Naive thymus-derived CD4-positive, alpha-beta T cell (primary cell): ENCODE data around the gene WIZ. TPM values are rescaled to one million over a fixed set of nuclear protein-coding genes. Genes with fewer than 3 reads are reported as not detected.

Source experiments
- ATAC-seq: fragments of 150-1000 bp; cut with Tn5 transposase; 2 replicates; pipeline ENCODE4 v1.10.0; 2021; ENCODE audit warnings: mild to moderate bottlenecking, moderate library complexity
- CTCF ChIA-PET: fragments of 350-600 bp; sonication (Branson Sonifier 250); formaldehyde crosslinking; loops from one replicate; lab custom pipeline; 2021; ENCODE audit warnings: antibody characterized with exemption; lab: Charles Lee
- POLR2A ChIA-PET: fragments of 350-600 bp; sonication (Branson Sonifier 250); formaldehyde crosslinking; loops from one replicate; lab custom pipeline; 2021; ENCODE audit warnings: antibody characterized with exemption, inconsistent platforms; lab: Charles Lee
- DNase-seq, 9 donors: peaks; one replicate each; pipeline versions ENCODE4 v3.0.0 to v3.0.0-alpha.2; 2020 to 2022; ENCODE audit warnings: mixed read lengths in 1 of 9
- H3K27ac ChIP-seq: one replicate; pipeline ENCODE4 v1.7.0; 2013; ENCODE audit warnings: mild to moderate bottlenecking, low read depth, low read length, moderate library complexity
- H3K27me3 ChIP-seq, 2 donors: one replicate each; pipeline ENCODE4 v1.7.0; 2013; ENCODE audit warnings: low read length in 2 of 2, mild to moderate bottlenecking in 2 of 2, moderate library complexity in 2 of 2; ENCODE audit not compliant: control insufficient read depth in 2 of 2, insufficient read depth in 2 of 2
- H3K36me3 ChIP-seq, 3 experiments: 1 replicate in 2 of 3; 2 replicates in 1 of 3; pipeline ENCODE4 v1.7.0; 2013; ENCODE audit warnings: low read length in 3 of 3, mild to moderate bottlenecking in 3 of 3, moderate library complexity in 1 of 3; ENCODE audit not compliant: insufficient read depth in 3 of 3, control insufficient read depth in 2 of 3
- H3K4me1 ChIP-seq, 2 donors: one replicate each; pipeline ENCODE4 v1.7.0; 2013; ENCODE audit warnings: low read length in 2 of 2, mild to moderate bottlenecking in 2 of 2, moderate library complexity in 1 of 2; ENCODE audit not compliant: control insufficient read depth in 2 of 2, insufficient read depth in 2 of 2
- H3K4me3 ChIP-seq: 2 replicates; pipeline ENCODE4 v1.7.0; 2013; ENCODE audit warnings: mild to moderate bottlenecking, low read length
- H3K9me3 ChIP-seq, 3 experiments: 1 replicate in 2 of 3; 2 replicates in 1 of 3; pipeline ENCODE4 v1.7.0; 2013; ENCODE audit warnings: low read length in 3 of 3; ENCODE audit not compliant: control insufficient read depth in 2 of 3
- H3K27ac Mint-ChIP-seq, 9 donors: one replicate each; pipeline ENCODE4 v1.8.0; 2020 to 2022; ENCODE audit warnings: mixed read lengths in 9 of 9, mild to moderate bottlenecking in 8 of 9, moderate library complexity in 5 of 9, inconsistent platforms in 2 of 9
- H3K27me3 Mint-ChIP-seq, 5 donors: one replicate each; pipeline ENCODE4 v1.8.0; 2021 to 2022; ENCODE audit warnings: mixed read lengths in 5 of 5, mild to moderate bottlenecking in 1 of 5
- H3K36me3 Mint-ChIP-seq, 5 donors: one replicate each; pipeline ENCODE4 v1.8.0; 2020 to 2022; ENCODE audit warnings: mixed read lengths in 5 of 5, mild to moderate bottlenecking in 3 of 5, inconsistent platforms in 1 of 5
- H3K4me1 Mint-ChIP-seq, 7 donors: one replicate each; pipeline ENCODE4 v1.8.0; 2020 to 2022; ENCODE audit warnings: mixed read lengths in 7 of 7, mild to moderate bottlenecking in 3 of 7, inconsistent platforms in 1 of 7
- H3K4me3 Mint-ChIP-seq, 10 donors: one replicate each; pipeline ENCODE4 v1.8.0; 2020 to 2022; ENCODE audit warnings: mild to moderate bottlenecking in 10 of 10, mixed read lengths in 10 of 10, moderate library complexity in 6 of 10, inconsistent platforms in 2 of 10
- H3K9me3 Mint-ChIP-seq, 11 donors: one replicate each; pipeline ENCODE4 v1.8.0; 2020 to 2022; ENCODE audit warnings: mixed read lengths in 11 of 11, mild to moderate bottlenecking in 4 of 11, inconsistent platforms in 1 of 11, moderate library complexity in 1 of 11
- intact Hi-C, 2 donors: fragments of 100-400 bp; cut with micrococcal nuclease; formaldehyde crosslinking; loops; one replicate each; pipeline ENCODE4 v1.15.1; 2023
- polyA plus RNA-seq, 2 donors: library from polyadenylated mRNA; unstranded; fragments of 300-500 nt; fragmentation: Illumina TruSeq; gene quantifications; one replicate each; pipeline ENCODE4 v1.2.3, GENCODE V29; 2021
- total RNA-seq, 6 experiments: library from RNA in 5 of 6; stranded (reverse) in 5 of 6; gene quantifications; 1 replicate in 5 of 6; 2 replicates in 1 of 6; pipeline ENCODE4 v1.2.3 and lab custom pipeline; 2021 to 2026

Gene WIZ
- total and polyA plus RNA-seq, 7 experiments from 2014 or later = 0.91 to 34.9 (median 22.9) TPM

DNA sequence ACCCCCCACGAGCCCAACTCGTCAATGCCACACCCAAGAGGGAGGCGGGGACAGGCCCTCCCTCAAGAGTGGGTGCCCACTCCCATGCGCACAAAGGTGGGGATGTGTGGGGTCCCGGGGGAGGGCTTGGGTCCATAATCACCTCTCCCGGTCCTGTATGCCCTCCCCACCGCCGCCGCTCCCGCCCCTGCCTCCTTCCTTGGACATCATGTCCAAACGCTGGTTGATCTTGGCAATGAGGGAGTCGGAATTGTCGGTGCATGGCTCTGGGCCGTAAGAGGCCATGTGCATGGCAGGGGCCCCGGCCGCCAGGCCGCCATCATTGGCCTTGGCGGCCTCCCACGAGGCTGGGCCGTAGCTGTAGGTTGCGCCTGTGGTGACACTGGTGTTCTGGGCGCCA is 76.1 kb downstream of the WIZ start:
- Mint-ChIP-seq H3K36me3 (peaks cover 0 to 23% (median 4%) of the 10 kb centered on the region in 5 donors), H3K4me1 (peaks cover 18 to 40% (median 30%) of the 10 kb centered on the region in 7 donors), H3K27me3 (no peaks in the 10 kb centered on the region), H3K4me3 (no peak overlapping the region), H3K9me3 (no peaks in the 10 kb centered on the region), H3K27ac (peak overlapping the region in 1 of 9 donors; percentile 25)
- Histone ChIP-seq H3K27ac (no peak overlapping the region), H3K36me3 (peaks cover 23 to 68% (median 23%) of the 10 kb centered on the region in 3 experiments), H3K9me3 (no peaks in the 10 kb centered on the region), H3K27me3 (no peaks in the 10 kb centered on the region), H3K4me1 (peaks cover 17 to 22% of the 10 kb centered on the region in 2 donors), H3K4me3 (no peak overlapping the region)
- intact Hi-C loops = loop anchor here in 1 of 2 donors (10.0 kb wide), 1 partner anchor 199 kb away; no protein-coding TSS in a partner anchor
- POLR2A ChIA-PET = no interaction called here
- DNase-seq (no peak), ATAC-seq (no peak)
- CTCF ChIA-PET = no interaction called here

DNA sequence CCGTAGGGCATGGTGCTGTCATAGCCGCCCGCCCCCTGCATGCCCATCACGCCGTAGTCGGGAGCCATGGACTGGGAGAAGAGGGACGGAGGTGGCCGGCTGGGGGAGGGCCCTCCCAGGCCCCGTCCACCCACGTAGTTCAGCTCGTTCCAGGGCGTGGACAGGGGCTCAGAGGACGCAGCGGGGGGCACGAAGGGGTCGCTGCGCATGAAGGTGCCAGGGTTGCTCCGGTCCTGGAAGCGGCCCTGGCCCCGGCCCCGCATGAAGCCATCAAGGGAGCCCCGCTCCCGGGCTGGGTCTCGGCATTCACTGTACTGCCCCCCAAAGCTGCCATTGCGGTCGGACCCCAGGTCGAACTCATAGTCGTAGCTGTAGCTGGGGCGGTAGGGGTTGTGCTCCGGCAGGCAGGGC is 76.9 kb downstream of the WIZ start:
- DNase-seq = no peak
- no peaks in the 10 kb centered on the region for H3K9me3 Mint-ChIP-seq
- H3K27ac Mint-ChIP-seq = no peak overlapping the region
- intact Hi-C loops = loop anchor here in 1 of 2 donors (10.0 kb wide), 1 partner anchor 198 kb away; no protein-coding TSS in a partner anchor
- H3K36me3 Mint-ChIP-seq = peaks cover 0 to 25% (median 6%) of the 10 kb centered on the region in 5 donors
- peaks cover 13 to 34% (median 23%) of the 10 kb centered on the region in 7 donors for H3K4me1 Mint-ChIP-seq
- H3K36me3 ChIP-seq = peaks cover 23 to 73% (median 25%) of the 10 kb centered on the region in 3 experiments
- peak; percentile 6 for ATAC-seq
- H3K4me1 ChIP-seq = peaks cover 15 to 18% of the 10 kb centered on the region in 2 donors
- ChIA-PET POLR2A (no interaction called here), CTCF (no interaction called here)
- H3K27me3 Mint-ChIP-seq = no peaks in the 10 kb centered on the region
- no peak overlapping the region for H3K4me3 Mint-ChIP-seq
- no peaks in the 10 kb centered on the region for H3K27me3 ChIP-seq
- no peaks in the 10 kb centered on the region for H3K9me3 ChIP-seq
- no peak overlapping the region for H3K27ac ChIP-seq
- H3K4me3 ChIP-seq = no peak overlapping the region

DNA sequence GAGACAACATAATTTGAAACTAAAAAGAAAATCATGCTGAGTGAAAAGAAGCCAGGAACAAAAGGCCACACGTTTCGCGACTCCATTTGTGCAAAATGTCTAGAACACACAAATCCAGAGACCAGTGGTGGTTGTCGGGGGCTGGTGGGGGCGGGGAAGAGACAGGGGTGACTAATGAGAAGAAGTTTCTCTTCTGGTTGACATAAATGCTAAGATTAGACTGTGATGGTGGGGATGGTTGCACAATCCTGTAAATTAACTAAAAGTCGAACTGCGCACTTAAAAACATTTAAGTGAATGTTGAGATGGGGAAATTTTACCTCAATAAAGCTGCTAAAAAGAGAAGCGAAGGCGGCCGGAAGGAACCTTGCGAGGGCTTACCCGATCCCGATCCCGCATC is 77.3 kb downstream of the WIZ start:
- no peak overlapping the region for H3K27ac ChIP-seq
- H3K4me3 ChIP-seq = no peak overlapping the region
- no peaks in the 10 kb centered on the region for H3K9me3 ChIP-seq
- peaks cover 0 to 25% (median 6%) of the 10 kb centered on the region in 5 donors for H3K36me3 Mint-ChIP-seq
- H3K4me3 Mint-ChIP-seq = no peak overlapping the region
- H3K36me3 ChIP-seq = peaks cover 23 to 77% (median 29%) of the 10 kb centered on the region in 3 experiments
- H3K9me3 Mint-ChIP-seq = no peaks in the 10 kb centered on the region
- ATAC-seq (no peak), DNase-seq (no peak)
- H3K27me3 Mint-ChIP-seq = no peaks in the 10 kb centered on the region
- H3K4me1 Mint-ChIP-seq = peaks cover 10 to 30% (median 20%) of the 10 kb centered on the region in 7 donors
- ChIA-PET CTCF (no interaction called here), POLR2A (no interaction called here)
- intact Hi-C loops = loop anchor here in 1 of 2 donors (10.0 kb wide), 1 partner anchor 198 kb away; no protein-coding TSS in a partner anchor
- H3K27ac Mint-ChIP-seq = no peak overlapping the region
- H3K4me1 ChIP-seq = peaks cover 11 to 14% of the 10 kb centered on the region in 2 donors
- no peaks in the 10 kb centered on the region for H3K27me3 ChIP-seq

DNA sequence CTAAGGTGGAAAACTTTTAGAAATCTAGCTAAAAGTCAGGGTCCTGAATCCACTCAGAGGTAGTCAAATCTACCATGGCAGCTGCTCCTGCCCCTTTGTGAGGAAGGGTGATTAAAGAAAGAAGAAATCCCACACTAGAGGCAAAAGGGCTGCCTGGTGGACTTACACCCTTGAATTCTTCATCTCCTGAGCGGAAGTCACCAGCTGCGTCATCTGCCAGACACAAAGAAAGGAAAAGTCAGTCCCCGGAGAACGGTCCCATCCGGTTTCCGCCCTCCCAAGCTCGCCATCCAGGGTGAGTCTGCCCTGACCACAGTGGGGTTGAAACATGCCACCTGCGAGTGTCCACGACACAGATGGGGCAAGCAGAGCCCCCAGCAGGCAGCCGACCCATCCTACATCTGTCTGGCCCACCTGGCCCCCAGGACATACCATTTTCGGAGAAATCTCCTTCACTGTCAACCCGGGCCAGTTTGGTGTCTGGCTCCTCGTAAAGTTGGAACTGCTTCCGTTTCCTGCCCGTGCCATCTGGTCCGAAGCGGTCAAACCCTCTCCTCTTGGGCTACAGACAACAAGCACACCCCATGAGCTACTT is 77.9 kb downstream of the WIZ start:
- Mint-ChIP-seq H3K9me3 (no peaks in the 10 kb centered on the region), H3K4me1 (peaks cover 6 to 25% (median 15%) of the 10 kb centered on the region in 7 donors), H3K27ac (peak overlapping the region in 2 of 9 donors; percentile 14 to 53), H3K27me3 (no peaks in the 10 kb centered on the region), H3K4me3 (no peak overlapping the region), H3K36me3 (peaks cover 0 to 25% (median 6%) of the 10 kb centered on the region in 5 donors)
- Histone ChIP-seq H3K4me3 (no peak overlapping the region), H3K9me3 (no peaks in the 10 kb centered on the region), H3K4me1 (peaks cover 5 to 9% of the 10 kb centered on the region in 2 donors), H3K27ac (no peak overlapping the region), H3K27me3 (no peaks in the 10 kb centered on the region), H3K36me3 (peaks cover 23 to 83% (median 33%) of the 10 kb centered on the region in 3 experiments)
- no peak for DNase-seq
- ATAC-seq = no peak
- ChIA-PET POLR2A (interaction anchor here (0.6 to 1.2 kb wide), 2 partner anchors 44 to 61 kb away, joined by 3 read pairs; no protein-coding TSS in a partner anchor), CTCF (no interaction called here)
- intact Hi-C loops = loop anchor here in 1 of 2 donors (10.0 kb wide), 1 partner anchor 197 kb away; no protein-coding TSS in a partner anchor

DNA sequence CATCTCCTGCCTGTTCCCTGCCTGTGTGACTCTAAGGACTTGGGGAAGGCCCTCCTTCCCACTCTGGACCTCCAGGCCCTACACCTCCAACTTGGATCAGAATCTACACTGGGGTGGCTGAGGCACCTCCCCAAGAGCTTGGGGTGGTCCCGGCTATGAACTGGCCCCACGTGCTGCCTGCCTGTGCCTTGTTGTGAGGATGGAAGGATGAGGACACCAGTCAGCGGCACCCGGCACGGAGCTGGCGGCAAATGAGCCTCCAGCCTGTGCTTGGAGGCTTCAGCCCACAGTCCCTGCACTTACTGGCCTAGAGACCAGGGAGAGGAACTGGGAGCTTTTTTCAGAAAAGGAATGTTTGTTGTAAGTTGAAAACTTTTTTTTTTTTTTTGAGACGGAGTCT is 78.6 kb downstream of the WIZ start:
- Mint-ChIP-seq H3K4me3 (no peak overlapping the region), H3K9me3 (no peaks in the 10 kb centered on the region), H3K36me3 (peaks cover 0 to 25% (median 6%) of the 10 kb centered on the region in 5 donors), H3K27ac (no peak overlapping the region), H3K27me3 (no peaks in the 10 kb centered on the region), H3K4me1 (peaks cover 0 to 19% (median 11%) of the 10 kb centered on the region in 7 donors)
- intact Hi-C loops = loop anchor here in 1 of 2 donors (10.0 kb wide), 1 partner anchor 196 kb away; no protein-coding TSS in a partner anchor
- ChIA-PET POLR2A (interaction anchor here (0.6 to 1.6 kb wide), 3 partner anchors 45 to 62 kb away, joined by 3 to 6 read pairs (median 3); no protein-coding TSS in a partner anchor), CTCF (no interaction called here)
- H3K27ac ChIP-seq = no peak overlapping the region
- no peaks in the 10 kb centered on the region for H3K27me3 ChIP-seq
- DNase-seq (no peak), ATAC-seq (no peak)
- peaks cover 0 to under 1% of the 10 kb centered on the region in 2 donors for H3K4me1 ChIP-seq
- no peak overlapping the region for H3K4me3 ChIP-seq
- no peaks in the 10 kb centered on the region for H3K9me3 ChIP-seq
- H3K36me3 ChIP-seq = peaks cover 23 to 89% (median 33%) of the 10 kb centered on the region in 3 experiments
